ENCODE data around the gene CD8A.

DNA sequence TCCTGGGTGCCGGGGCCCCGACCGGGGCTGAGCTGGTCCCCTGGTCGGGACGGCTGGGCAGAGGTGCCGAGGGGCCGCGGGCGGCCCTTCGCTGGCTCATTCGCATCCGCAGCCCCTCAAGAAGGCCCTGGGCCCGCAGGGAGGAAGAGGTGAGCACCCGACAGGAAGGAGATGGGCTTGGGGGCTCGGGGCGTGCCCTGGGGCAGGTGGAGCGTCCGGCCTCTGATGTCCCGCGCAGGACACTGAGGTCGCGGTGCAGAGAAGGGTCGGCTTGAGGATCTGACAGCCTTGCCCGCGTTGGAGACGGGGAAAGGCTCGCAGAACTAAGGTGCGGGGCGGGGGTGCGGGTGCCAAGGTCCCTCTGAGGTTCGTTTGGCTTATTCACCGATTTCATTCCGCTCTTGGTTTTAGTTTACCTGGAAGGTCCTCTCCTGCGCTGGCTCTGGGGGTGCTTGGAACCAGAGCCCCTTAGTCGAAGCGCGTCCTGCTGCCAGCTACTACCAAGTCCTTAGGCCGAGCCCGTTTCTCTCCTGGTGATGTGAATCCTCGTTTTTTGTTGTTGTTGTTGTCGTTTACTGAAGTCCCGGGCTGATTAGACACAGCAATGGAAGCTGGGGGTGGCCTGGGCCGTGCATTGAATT lies 18.9 kb upstream of the CD8A start:
- TF ChIP-seq, protein P1, sequence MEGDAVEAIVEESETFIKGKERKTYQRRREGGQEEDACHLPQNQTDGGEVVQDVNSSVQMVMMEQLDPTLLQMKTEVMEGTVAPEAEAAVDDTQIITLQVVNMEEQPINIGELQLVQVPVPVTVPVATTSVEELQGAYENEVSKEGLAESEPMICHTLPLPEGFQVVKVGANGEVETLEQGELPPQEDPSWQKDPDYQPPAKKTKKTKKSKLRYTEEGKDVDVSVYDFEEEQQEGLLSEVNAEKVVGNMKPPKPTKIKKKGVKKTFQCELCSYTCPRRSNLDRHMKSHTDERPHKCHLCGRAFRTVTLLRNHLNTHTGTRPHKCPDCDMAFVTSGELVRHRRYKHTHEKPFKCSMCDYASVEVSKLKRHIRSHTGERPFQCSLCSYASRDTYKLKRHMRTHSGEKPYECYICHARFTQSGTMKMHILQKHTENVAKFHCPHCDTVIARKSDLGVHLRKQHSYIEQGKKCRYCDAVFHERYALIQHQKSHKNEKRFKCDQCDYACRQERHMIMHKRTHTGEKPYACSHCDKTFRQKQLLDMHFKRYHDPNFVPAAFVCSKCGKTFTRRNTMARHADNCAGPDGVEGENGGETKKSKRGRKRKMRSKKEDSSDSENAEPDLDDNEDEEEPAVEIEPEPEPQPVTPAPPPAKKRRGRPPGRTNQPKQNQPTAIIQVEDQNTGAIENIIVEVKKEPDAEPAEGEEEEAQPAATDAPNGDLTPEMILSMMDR (IDR thresholded peaks at IDR 0.05; ENCODE audit: insufficient read depth, low read depth, low read length) = no peak
- TF ChIP-seq EZH2 (IDR thresholded peaks at IDR 0.05; ENCODE audit: insufficient read depth, low read length) = peak; percentile 90

All from astrocyte (in vitro differentiated cells and primary cell).